ENCODE results near the gene ZIC5. TPM values are rescaled to one million over a fixed set of nuclear protein-coding genes. Genes with fewer than 3 reads are reported as not detected.
A peak's percentile ranks its signal among the peaks of the same experiment; 100 is the strongest.

ZIC5 gene
- total and polyA plus RNA-seq, 2 of the 4 experiments (the other 2 are of a cell fraction): not detected

DNA sequence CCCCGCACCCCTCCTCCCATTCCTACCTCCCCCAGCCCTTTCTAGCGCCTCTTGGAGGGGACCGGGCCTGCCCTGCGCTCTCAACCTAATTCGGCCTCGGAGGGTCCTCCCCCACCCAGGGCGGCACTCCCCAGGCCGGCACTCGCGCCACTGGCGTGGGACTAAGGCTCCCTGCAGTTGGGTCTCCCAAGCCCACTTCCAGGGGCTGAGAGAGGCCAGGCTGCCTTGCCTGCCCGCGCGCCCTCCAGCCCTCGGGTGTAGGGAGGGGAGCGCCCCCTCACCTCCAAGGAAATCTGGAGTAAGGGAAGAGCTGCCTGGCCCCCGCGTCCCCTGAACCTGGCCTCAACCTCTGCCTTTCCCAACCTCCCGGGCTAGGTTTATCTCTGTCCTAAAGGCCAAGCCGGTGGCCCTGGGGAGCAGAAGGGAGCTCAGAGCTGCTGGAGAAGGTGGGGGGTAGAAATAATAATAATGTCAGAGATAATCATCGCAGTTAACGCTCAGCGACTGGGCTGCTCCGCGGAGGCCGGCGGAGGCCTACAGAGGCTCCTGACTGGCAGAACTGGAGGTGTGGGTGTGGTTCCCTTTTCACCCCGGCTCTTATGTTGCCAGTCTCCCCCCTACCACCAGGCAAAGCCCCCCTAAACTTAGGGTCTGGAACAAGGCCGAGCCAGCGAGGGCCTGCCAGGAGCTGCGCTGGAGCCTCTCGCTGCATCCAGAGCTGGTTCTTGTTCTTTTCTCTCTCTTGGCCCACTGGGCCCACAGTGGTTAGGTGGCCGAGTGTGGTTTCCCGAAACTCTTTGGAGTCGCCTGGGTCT lies 19.7 kb upstream of the ZIC5 start (continued):
- TF ChIP-seq CHD1 (IDR thresholded peaks at IDR 0.05; ENCODE audit: low read depth, low read length): no peak

DNA sequence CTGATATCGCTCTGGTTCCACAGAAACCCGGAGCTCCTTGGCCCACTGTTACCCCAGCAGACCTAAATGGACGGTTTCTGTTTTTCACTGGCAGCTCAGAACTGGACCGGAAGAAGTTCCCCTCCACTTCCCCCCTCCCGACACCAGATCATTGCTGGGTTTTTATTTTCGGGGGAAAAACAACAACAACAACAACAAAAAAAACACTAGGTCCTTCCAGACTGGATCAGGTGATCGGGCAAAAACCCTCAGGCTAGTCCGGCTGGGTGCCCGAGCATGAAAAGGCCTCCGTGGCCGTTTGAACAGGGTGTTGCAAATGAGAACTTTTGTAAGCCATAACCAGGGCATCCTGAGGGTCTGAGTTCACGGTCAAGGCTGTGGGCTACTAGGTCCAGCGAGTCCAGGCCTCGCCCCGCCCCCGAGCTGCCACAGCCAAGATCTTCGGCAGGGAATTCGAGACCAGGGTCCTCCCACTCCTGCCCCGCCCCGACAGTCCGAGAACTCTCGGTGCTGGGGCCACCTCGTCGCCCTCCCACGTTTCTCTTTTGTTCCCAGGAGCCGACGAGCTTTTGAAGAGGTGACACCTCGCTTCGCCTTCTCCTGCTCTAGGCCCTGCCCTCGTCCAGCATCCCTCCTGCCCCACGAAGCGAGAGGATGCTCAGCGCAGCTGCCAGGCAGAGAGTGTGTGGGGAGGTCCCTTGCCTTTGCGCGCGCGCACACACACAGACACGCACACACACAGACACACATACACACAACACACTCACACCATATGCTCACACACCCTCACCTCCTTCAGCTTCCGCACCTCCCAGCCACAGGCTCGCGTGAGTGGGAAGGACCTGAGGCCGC lies 18.8 kb upstream of the ZIC5 start:
- Histone ChIP-seq H3K36me3 (ENCODE audit: control insufficient read depth, insufficient read depth, low read length) (no peaks in the 10 kb centered on the region), H3K27me3 (ENCODE audit: control insufficient read depth, insufficient read depth, low read length) (peaks cover 91% of the 10 kb centered on the region), H3K56ac (ENCODE audit: extremely low read depth, insufficient read depth, low read length) (no peak overlapping the region), H4K8ac (ENCODE audit: low read depth in 2 of 2, low read length in 2 of 2) (no peak overlapping the region), H3K9ac (ENCODE audit: low read depth, low read length) (no peak overlapping the region), H3K18ac (ENCODE audit: low read depth, low read length) (no peak overlapping the region), H2BK5ac (ENCODE audit: low read depth, low read length, poor library complexity, severe bottlenecking) (no peak overlapping the region), H3K4me2 (ENCODE audit: low read depth, low read length) (no peak overlapping the region), H3K23ac (ENCODE audit: low read depth, low read length) (no peak overlapping the region), H2AK9ac (replicated peaks; ENCODE audit: low read depth, low read length, poor library complexity) (peak overlapping the region; percentile 56), H2BK15ac (ENCODE audit: low read depth, low read length) (no peak overlapping the region), H2BK120ac (ENCODE audit: low read depth, low read length) (no peak overlapping the region), H3K4ac (ENCODE audit: low read depth, low read length) (no peak overlapping the region), H3K9me1 (ENCODE audit: insufficient read depth, low read length) (0 out of 2 replicates have a peak, but pooled peaks cover 3% of the 10 kb centered on the region), H3K4me3 (ENCODE audit: insufficient read depth, low read depth, low read length) (no peak overlapping the region), H4K20me1 (ENCODE audit: insufficient read depth, low read length) (peaks cover 8% of the 10 kb centered on the region), H4K5ac (ENCODE audit: low read depth, low read length) (no peak overlapping the region), H4K91ac (ENCODE audit: insufficient read depth, low read depth, low read length) (no peak overlapping the region), H3K4me1 (ENCODE audit: control insufficient read depth, insufficient read depth, low read length) (no peaks in the 10 kb centered on the region), H3K79me1 (ENCODE audit: low read depth in 1 of 2, low read length in 2 of 2) (no peaks in the 10 kb centered on the region), H2AK5ac (ENCODE audit: low read depth, low read length) (no peak overlapping the region), H3K14ac (replicated peaks; ENCODE audit: low read depth, low read length) (no peak overlapping the region), H2BK20ac (ENCODE audit: low read depth, low read length) (no peak overlapping the region), H3K9me3 (ENCODE audit: control insufficient read depth, insufficient read depth, low read length) (peaks cover 24% of the 10 kb centered on the region), H2AFZ (replicated peaks; ENCODE audit: low read length, poor library complexity) (no peak overlapping the region), H3K27ac (ENCODE audit: insufficient read depth, low read length) (no peak overlapping the region)
- dilution Hi-C loops (cut with HindIII; ENCODE audit: low sequenced_read_pairs, unreplicated experiment) (no loop called here), intact Hi-C loops (cut with micrococcal nuclease) (no loop called here), in situ Hi-C loops (cut with MboI; ENCODE audit: low sequenced_read_pairs) (no loop called here)
- WGBS, 2 experiments (ENCODE audit: extremely low coverage in 2 of 2, insufficient read length in 1 of 2): 12% methylated on average over 6 of the region's 42 CpGs; no CpG with 5 or more reads in 1 of the 2 experiments
- TF ChIP-seq MAZ (IDR thresholded peaks at IDR 0.05; ENCODE audit: borderline replicate concordance, low read depth, low read length) (no peak), MAFK (IDR thresholded peaks at IDR 0.05; ENCODE audit: low read depth, low read length) (no peak), RFX5 (IDR thresholded peaks at IDR 0.05; ENCODE audit: low read depth, low read length) (no peak), SMC3 (IDR thresholded peaks at IDR 0.05; ENCODE audit: low read depth, low read length) (no peak), POLR2A (IDR thresholded peaks at IDR 0.05; ENCODE audit: low read depth, low read length) (no peak), CHD1 (IDR thresholded peaks at IDR 0.05; ENCODE audit: low read depth, low read length) (no peak), BHLHE40 (IDR thresholded peaks at IDR 0.05; ENCODE audit: low read depth, low read length) (no peak), MXI1 (IDR thresholded peaks at IDR 0.05; ENCODE audit: borderline replicate concordance, low read depth, low read length) (no peak)
- TF ChIP-seq, protein P1, sequence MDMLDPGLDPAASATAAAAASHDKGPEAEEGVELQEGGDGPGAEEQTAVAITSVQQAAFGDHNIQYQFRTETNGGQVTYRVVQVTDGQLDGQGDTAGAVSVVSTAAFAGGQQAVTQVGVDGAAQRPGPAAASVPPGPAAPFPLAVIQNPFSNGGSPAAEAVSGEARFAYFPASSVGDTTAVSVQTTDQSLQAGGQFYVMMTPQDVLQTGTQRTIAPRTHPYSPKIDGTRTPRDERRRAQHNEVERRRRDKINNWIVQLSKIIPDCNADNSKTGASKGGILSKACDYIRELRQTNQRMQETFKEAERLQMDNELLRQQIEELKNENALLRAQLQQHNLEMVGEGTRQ (IDR thresholded peaks at IDR 0.05; ENCODE audit: low read depth, low read length): no peak
- TF ChIP-seq, protein P2, sequence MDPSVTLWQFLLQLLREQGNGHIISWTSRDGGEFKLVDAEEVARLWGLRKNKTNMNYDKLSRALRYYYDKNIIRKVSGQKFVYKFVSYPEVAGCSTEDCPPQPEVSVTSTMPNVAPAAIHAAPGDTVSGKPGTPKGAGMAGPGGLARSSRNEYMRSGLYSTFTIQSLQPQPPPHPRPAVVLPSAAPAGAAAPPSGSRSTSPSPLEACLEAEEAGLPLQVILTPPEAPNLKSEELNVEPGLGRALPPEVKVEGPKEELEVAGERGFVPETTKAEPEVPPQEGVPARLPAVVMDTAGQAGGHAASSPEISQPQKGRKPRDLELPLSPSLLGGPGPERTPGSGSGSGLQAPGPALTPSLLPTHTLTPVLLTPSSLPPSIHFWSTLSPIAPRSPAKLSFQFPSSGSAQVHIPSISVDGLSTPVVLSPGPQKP (IDR thresholded peaks at IDR 0.05; ENCODE audit: borderline replicate concordance, low read depth, low read length): no peak
- DNase-seq (no peak), ATAC-seq (ENCODE audit: low read depth) (no peak; the same call in 1 of the 2 replicates)
- ChIA-PET CTCF (interaction anchor here (0.6 kb wide), 2 partner anchors 212 to 474 kb away, joined by 3 read pairs; no protein-coding TSS in a partner anchor), POLR2A (ENCODE audit: unreplicated experiment) (interaction anchor here (0.7 kb wide), 1 partner anchor 755 kb away, joined by 6 read pairs; no protein-coding TSS in a partner anchor)
- BruUV-seq (replicated peaks): no TSS peak
